COR-L47 (cell line): ENCODE measurements around the gene PSMA8.
"Not testable (repeated sequence)": the region's sequence is repeated elsewhere in the genome, so short reads cannot be mapped to it uniquely, and the experiment has no call there.

ENCODE experiments used
- DNase-seq: peaks from one replicate; lab custom pipeline; 2025; lab: John Stamatoyannopoulos, UW

The PSMA8 gene

DNA sequence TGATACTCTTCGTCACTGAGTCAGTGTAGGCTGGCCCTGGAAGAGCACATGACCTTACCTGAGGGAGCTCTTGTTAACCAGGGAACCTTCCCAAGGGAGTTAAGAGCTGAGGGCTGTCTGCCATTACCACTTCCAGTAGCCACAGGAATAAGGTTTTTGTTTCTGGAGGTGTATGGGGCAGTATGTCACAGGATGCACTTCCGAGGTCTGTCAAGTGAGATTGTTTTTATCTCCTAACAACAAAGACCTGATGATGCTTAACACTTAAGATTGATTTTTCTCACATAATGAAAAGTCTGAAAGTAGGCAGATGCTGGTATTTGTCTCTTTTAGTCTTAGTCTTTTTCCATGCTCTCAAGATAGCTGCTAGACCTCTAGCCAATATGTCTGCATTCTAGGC lies 41.8 kb downstream of the PSMA8 start:
- DNase-seq = no peak

DNA sequence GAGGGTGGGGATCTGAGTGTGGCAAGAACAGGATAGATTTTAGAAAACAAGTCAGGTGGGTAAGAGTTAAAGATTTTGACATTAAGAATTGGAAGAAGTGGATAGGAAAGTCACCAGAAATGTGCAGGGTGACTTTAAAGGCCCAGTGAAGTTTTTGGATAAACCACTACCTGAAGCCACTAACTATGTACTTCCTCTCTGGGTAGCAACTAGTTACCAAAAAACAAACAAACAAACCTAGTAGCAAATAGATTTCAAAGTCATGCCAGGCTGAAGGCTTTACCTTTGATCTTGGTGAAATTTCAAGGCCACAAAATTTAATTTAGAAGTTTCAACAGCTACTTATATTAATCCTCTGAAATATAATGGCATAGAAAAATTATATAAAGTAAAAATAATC lies 42.5 kb downstream of the PSMA8 start:
- DNase-seq = no peak

DNA sequence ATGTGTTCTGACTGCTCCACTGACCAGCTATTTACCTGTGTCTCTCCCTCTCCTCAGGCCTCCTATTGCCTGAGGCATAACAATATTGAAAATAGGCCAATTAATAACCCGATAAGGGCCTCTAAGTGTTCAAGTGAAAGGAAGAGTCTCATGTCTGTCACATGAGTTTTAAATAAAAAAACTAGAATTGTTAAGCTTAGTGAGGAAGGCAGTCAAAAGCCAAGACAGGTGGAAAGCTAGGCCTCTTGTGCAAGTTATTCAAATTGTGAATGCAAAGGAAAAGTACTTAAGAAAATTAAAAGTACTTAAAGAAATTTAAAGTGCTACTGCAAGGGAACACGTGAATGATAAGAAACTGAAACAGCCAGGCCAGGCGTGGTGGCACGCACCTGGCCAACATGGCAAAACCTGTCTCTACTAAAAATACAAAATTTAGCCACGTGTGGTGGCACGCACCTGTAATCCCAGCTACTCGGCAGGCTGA lies 47.7 kb downstream of the PSMA8 start:
- DNase-seq = no peak

DNA sequence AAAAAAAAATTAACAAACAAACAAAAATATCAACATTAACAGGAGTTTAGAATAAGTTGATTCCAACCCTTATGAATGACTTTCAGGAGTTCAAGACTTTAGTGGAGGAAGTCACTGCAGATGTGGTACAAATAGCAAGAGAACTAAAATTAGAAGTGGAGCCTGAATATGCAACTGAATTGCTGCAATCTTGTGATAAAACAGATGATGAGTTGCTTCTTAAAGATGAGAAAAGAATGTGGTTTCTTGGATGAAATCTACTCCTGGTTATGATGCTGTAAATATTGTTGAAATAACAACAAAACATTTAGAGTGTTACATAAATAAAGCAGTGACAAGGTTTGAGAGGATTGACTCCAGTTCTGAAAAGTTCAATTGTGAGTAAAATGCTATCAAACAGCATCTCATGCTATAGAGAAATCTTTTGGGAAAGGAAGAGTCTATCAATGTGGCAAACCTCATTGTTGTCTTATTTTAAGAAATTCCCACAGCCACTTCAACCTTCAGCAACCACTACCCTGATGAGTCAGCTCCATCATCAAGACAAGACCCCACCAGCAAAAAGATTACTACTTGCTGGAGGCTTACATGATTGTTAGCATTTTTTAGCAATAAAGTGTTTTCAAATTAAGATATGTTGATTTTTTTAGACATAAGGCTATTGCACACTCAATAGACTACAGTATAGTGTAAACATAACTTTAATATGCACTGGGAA lies 49.9 kb downstream of the PSMA8 start:
- DNase-seq = no peak

DNA sequence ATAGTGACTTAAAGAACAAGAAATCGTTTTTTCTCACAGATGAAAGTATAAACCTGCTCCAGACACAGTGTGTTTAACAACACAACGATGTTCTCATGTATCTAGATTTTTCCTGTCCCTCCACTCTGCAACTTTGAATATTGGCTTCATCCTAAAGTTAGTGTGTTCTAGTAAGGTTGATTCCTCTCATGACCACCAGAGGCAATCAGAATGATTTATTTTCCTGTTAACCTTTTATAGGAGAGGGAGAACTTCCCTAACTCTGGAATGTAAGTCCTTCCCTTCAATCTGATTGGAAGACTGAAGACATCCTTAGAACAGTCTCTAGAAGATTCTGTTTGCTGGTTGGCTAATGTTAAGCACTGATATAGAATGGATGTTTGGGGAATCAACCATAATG lies 51.6 kb downstream of the PSMA8 start:
- DNase-seq = no peak

DNA sequence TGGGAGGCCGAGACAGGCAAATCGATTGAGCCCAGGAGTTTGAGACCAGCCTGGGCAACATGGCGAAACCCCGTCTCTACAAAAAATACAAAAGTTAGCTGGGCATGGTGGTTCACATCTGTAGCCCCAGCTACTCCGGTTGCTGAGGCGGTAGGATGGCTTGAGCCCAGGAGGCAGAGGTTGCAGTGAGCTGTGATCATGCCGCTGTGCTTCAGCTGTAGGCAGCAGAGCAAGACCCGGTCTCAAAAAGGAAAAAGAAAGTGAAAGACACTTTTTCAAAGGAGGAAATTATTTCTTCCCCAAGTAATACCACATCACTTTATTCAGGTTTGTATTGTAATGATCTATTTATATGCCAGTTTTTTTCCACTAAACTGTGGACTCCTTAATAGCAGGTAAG lies 56.8 kb downstream of the PSMA8 start:
- no peak for DNase-seq

DNA sequence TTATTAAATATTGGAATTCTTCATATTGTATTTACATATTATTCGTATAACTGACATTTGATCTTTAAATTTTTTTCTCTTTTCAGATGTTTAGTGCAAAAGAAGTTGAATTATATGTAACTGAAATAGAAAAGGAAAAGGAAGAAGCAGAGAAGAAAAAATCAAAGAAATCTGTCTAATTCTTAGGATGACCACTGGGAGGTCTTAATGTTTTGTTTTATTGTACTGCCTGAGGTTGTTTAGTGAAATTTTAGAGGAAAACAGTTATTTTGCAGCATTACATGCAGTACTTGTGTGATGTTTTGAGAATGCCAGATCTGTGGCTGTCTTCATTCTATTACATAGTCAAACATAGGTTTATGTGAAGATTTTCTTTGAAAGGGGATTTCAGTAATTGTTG lies 58.6 kb downstream of the PSMA8 start:
- DNase-seq = no peak

DNA sequence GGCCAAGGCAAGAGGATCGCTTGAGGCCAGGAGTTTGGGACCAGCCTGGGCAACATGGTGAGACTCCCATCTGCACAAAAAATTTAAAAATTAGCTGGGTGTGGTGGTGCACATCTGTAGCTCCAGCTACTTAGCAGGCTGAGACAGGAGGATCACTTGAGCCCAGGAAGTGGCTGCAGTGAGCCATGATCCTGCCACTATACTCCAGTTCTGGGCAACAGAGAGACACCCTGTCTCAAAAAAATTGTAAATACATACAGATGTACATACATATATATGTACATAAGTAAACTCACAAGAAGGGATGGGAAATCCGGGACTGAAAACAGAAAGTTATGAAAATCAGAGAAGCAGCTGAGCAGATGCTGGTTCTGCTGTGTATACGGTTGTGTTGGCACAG lies 62.9 kb downstream of the PSMA8 start:
- DNase-seq = no peak

DNA sequence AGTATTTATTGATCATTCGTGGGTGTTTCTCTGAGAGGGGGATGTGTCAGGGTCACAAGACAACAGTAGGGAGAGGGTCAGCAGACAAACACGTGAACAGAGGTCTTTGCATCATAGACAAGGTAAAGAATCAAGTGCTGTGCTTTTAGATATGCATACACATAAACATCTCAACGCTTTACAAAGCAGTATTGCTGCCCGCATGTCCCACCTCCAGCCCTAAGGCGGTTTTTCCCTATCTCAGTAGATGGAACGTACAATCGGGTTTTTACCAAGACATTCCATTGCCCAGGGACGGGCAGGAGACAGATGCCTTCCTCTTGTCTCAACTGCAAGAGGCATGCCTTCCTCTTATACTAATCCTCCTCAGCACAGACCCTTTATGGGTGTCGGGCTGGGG lies 68.3 kb downstream of the PSMA8 start:
- DNase-seq = not testable (repeated sequence)

DNA sequence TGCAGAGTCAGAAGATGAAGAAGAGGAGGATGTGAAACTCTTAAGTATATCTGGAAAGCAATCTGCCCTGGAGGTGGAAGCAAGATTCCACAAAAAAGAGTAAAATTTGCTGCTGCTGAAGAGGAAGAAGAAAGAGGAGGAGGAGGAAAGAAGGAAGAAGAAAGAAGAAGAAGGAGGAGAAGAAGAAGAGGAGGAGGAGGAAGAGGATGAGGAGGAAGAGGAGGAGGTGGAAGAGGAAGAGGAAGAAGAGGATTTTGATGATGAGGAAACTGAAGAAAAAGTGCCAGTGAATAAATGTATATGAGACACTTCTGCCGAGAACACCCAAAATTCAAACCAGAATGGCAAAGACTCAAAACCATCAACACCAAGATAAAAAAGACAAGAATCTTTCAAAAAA lies 71.6 kb downstream of the PSMA8 start:
- DNase-seq = no peak

DNA sequence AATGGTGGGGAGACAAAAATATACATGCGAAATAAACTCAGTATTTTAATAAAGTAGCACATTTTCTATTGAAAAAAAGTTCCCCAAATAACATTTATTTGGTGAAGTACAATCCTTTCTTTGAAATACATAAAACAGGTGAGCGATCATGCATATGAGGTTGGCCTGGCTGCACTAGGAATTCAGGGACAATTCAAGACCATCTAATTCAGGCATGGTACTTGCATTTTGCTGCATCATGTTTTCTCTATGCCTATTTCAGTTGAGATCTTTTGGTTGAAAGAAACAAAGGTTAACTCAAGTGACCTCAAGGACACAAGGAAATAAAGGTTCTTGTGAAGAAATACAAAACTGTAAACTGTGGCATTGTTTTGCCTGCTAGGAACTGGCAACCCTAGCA lies 72.8 kb downstream of the PSMA8 start:
- no peak for DNase-seq

DNA sequence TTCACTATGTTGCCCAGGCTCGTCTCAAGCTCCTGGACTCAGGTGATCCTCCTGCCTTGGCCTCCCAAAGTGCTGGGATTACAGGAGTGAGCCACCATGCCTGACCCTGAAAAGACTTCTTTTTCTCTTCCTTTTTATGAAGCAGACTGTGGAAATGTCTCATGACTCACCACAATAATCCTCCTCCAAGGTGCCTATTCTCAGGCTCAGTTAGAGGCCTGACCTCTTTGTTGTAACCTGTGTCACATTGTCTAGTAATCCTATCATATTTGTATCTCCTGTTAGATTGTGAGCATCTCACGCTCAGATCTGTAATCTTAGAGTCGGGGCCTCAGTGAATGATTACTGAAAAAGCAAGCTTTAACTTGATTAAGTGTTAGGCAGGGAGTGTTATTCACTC lies 74.3 kb downstream of the PSMA8 start:
- DNase-seq = no peak

DNA sequence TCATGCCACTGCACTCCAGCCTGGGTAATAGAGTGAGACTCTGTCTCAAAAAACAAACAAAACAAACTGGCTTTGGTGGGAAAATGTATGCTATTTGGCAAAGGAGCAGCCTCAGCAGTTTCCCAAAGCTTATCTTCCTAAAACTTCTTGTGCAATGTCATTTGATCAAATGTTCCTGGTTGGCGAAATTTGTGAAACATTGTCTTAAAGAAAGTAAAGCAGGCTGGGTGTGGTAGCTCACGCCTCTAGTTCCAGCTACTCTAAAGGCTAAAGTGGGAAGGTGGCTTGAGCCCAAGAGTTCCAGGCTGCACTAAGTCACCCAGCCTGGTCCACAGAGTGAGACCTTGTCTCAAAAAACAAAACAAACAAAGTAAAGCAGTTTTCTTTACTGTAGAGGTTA lies 75.3 kb downstream of the PSMA8 start:
- no peak for DNase-seq

DNA sequence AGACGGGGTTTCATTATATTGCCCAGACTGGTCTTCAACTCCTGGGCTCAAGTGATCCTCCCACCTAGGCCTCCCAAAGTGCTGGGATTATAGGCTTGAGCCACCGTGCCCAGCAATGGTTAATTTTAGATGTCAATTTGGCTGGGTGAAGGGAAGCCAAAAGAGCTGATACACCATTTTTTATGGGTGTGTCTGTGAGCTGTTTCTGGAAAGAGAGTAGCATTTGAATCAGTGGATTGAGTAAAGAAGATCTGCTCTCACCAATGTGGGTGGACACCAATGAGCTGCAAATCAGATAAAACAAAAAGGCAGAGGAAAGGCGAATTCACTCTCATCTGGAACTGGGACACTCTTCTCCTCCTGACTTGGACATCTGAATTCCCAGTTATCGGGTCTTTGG lies 76.5 kb downstream of the PSMA8 start:
- no peak for DNase-seq

DNA sequence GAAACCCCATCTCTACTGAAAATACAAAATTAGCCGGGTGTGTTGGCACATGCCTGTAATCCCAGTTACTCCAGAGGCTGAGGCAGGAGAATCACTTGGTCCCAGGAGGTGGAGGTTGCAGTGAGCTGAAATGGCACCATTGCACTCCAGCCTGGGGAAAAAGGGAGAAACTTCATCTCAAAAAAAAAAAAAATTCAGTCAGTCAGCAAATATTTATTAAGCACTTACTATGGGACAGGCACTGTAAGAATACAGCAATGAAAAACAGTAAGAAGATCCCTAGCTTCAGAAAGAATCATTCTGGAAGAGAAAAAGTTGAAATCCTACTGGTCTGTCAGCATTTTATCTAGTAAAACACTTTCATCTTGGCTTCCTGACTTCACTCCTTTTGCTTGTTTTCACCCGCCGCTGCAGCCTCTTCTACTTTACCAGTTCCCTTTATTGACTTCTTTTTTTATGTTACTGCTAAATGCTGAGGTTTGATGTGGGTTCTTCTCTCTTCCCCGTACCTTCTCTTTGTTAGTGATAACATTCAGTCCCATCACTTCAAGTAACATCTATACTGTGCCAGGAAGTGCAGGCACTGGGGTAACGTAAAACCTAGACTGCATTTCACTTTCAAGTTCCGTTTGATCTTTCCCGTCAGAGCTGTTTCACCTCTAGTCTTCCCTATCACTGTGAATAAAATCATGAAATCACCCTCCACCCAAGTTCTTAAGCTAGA lies 81.7 kb downstream of the PSMA8 start:
- no peak for DNase-seq

DNA sequence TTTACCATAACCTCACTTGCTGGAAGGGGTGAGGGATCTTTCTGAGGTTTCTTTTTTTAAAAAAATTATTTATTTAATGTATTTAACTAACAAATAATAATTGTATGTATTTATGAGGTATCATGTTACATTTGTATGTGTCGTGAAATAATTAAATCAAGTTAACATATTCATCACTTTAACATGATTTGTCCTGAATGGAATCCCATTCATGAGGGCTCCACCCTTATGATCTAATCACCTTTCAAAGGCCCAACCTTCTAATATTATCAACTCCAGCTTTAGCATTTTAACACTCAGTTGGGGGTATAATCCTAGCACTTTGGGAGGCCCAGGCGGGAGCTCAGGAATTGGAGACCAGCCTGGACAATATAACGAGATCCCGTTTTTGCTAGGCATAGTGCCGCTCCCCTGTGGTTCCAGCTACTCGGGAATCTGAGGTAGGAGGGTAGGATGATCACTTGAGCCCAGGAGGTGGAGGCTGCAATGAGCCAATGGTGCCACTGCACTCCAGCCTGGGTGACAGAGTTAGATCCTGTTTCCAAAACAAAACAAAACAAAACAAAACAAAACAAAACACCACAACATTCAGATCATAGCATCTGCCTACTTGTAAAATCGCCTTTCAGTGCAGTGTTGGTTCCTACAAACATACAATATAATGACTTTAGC lies 91.5 kb downstream of the PSMA8 start:
- no peak for DNase-seq

DNA sequence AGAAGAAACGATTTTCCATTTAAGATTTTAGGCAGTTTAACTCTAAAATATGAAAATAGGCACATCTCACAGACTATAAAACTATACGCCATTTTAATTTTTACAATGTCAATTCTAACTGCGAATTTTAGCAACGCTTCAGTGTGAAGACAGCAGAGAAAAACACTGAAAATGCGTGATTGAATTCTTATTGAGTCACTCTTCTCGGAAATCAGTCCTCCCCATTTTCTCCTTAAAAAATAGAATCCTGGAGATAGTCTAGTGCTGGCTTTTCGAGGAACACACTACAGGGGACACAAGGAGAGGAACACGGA lies 92.2 kb downstream of the PSMA8 start:
- DNase-seq = no peak

DNA sequence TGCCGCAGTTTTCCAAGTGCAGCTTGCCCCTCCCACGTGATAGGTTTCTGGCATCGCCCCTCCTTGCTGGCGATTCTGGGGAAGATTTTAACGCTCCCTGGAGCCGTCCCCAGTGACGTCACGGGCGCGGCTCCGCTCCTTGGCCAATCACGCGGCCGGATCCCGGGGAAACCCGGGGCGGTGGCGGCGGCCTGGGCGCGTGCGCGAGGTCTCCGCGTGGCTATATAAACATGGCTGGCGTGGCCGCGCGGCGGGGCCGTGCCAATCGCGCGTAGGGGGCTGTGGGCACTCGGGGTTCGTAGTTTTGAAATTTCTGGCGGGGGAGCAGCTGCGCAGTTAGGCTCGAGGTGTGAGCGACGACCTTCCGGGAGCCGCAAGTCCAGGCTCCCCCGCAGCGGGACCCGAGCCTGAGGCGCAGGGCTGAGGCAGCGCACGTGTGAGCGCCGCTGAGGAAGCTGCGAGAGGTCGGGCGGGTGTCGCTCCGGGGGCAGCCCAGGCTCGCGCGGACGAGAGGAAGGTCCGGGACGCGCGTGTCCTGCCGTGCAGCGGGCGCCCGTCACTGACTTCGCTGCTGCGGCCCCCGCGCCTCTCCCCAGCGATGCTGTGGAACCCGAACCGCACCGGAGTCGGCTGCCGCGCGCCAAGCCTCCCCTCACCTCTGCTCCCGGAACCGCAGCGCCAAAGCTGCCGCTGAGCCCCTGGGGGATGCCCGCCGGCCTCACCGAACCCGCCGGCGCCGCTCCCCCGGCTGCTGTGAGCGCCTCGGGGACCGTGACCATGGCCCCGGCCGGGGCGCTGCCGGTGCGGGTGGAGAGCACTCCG lies 92.8 kb downstream of the PSMA8 start, which contains the start of gene TAF4B:
TSS of gene TAF4B (plus strand) at position 217 of the 822 bp plus-strand sequence. CDS start at position 706, 489 bp downstream.
- DNase-seq = peak; percentile 98

DNA sequence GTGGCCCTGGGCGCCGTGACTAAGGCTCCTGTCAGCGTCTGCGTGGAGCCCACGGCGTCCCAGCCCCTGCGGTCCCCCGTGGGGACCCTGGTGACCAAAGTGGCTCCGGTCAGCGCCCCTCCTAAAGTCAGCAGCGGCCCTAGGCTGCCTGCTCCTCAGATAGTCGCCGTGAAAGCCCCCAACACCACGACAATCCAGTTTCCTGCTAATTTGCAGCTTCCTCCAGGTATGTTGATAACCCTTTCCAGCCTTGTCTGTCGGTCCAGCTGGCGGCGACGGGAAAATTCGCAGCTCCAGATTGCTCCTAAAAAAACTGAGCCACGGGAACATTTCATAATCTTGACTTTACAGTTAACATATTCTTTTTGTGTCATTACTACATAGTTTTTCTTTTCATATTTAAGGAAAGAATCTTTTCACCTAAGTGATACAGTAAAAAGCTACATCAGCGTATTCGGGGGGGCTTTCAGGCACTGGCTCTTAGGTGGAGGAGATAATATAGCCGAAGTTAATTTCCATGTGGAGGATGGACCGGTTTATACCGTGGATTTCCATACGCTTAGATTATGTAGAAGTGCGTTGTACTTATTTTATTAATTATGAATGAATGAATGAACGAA lies 93.5 kb downstream of the PSMA8 start:
- no peak for DNase-seq

DNA sequence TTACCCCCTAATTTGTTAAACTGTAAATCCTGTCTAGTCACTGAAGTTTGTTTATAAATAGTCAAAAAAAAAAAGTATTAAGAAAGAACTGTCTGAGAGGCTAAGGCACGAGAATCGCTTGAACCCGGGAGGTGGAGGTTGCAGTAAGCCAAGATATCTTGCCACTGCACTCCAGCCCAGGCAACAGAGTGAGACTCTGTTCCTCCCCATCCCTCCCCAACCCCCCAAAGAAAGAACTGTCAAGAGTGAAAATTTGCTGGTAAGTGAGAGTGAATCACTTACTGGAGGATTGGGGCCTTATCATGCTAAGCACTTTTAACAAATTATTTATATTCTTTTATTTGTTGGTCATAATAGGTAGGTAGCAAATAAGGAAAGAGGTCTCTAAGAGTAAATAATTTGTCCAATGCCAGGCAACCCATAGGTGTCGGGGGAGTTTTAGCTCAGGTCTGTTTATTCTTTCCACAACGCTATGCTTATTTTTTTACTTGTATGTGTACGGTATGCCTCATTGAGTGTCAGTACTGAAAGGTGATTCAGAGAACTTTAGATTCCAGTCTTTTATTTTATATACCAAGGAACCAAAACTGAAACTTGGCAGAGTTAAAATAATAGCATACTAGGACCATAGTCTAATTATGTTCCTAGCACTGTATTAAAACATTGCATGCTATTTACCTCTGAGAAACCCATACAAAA lies 95.0 kb downstream of the PSMA8 start:
- no peak for DNase-seq

DNA sequence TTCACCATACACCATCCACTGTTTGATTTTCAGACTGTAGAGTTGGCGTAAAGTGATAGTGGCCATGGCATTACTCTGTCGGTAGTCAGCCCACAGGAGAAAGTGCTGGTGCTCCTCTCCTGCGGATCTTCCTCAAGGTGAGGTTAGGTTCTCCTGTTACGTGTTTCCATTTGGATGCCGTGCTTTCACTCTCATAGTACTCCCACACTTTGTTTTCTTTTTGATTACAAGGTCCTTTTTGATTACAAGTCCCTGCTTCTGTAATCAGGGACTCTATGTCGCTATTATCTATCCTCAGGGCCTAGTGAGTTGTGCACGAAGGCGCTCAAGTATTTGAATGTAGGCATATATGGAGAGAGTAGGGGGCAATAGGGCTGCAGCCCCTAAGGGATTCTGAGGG lies 96.8 kb downstream of the PSMA8 start:
- DNase-seq = no peak
